GM21423 (cell line): ENCODE results near the gene SH3BP5.
A peak's percentile ranks its signal among the peaks of the same experiment; 100 is the strongest.

Experiments used
- ATAC-seq: cut with Tn5 transposase; IDR thresholded peaks from one replicate; pipeline ENCODE4 v1.9.1; 2021; ENCODE audit warnings: mild to moderate bottlenecking, moderate library complexity; ENCODE audit not compliant: unreplicated experiment

The SH3BP5 gene

GRCh38 chr3:15300323-15301078 lies 31.9 kb downstream of the SH3BP5 start:
- no peak for ATAC-seq

GRCh38 chr3:15299036-15299435 lies 33.4 kb downstream of the SH3BP5 start:
- ATAC-seq: no peak

- no peak for ATAC-seq
Measured at GRCh38 chr3:15298504-15298903, 33.9 kb downstream of the SH3BP5 start.

- ATAC-seq: no peak
Measured at GRCh38 chr3:15297608-15298350, 34.6 kb downstream of the SH3BP5 start.

GRCh38 chr3:15295506-15295905 lies 36.9 kb downstream of the SH3BP5 start:
- no peak for ATAC-seq

GRCh38 chr3:15294929-15295328 lies 37.5 kb downstream of the SH3BP5 start:
- ATAC-seq: no peak

- ATAC-seq: no peak
Measured at GRCh38 chr3:15292765-15293522, 39.4 kb downstream of the SH3BP5 start.

- peak; percentile 92 for ATAC-seq
Measured at GRCh38 chr3:15291589-15292541, 40.5 kb downstream of the SH3BP5 start.

- no peak for ATAC-seq
Measured at GRCh38 chr3:15290736-15291135, 41.6 kb downstream of the SH3BP5 start.

- no peak for ATAC-seq
Measured at GRCh38 chr3:15289661-15290060, 42.7 kb downstream of the SH3BP5 start.

GRCh38 chr3:15288331-15289035 lies 43.9 kb downstream of the SH3BP5 start:
- ATAC-seq: no peak

- ATAC-seq: no peak
Measured at GRCh38 chr3:15287565-15288330, 44.6 kb downstream of the SH3BP5 start.

GRCh38 chr3:15286022-15286421 lies 46.4 kb downstream of the SH3BP5 start:
- no peak for ATAC-seq

- no peak for ATAC-seq
Measured at GRCh38 chr3:15284121-15284889, 48.1 kb downstream of the SH3BP5 start.

- ATAC-seq: no peak
Measured at GRCh38 chr3:15283702-15284101, 48.7 kb downstream of the SH3BP5 start.

- no peak for ATAC-seq
Measured at GRCh38 chr3:15281817-15282216, 50.6 kb downstream of the SH3BP5 start.

GRCh38 chr3:15280853-15281532 lies 51.4 kb downstream of the SH3BP5 start:
- ATAC-seq: no peak
